ENCODE data around the gene CDC37L1. TPM values are rescaled to one million over a fixed set of nuclear protein-coding genes. Genes with fewer than 3 reads are reported as not detected.

Gene CDC37L1
- total and polyA plus RNA-seq, 12 donors, result 13.4 to 58.4 (median 36.6) TPM

GRCh38 chr9:4671737-4672136 lies 7.6 kb upstream of the CDC37L1 start:
- Histone ChIP-seq H3K27ac (no peak overlapping the region), H3K27me3 (no peaks in the 10 kb centered on the region), H3K4me1 (peaks cover 0 to 3% (median 0%) of the 10 kb centered on the region in 9 donors), H3K36me3 (no peaks in the 10 kb centered on the region), H3K9me3 (no peaks in the 10 kb centered on the region), H3K4me3 (no peak overlapping the region)
- 98 to 100% methylated on average over 1 of the region's 1 CpG for WGBS, 2 donors
- intact Hi-C loops (cut with DNase I), result no loop called here
- ATAC-seq (no peak), DNase-seq (no peak)
- TF ChIP-seq, protein P1, sequence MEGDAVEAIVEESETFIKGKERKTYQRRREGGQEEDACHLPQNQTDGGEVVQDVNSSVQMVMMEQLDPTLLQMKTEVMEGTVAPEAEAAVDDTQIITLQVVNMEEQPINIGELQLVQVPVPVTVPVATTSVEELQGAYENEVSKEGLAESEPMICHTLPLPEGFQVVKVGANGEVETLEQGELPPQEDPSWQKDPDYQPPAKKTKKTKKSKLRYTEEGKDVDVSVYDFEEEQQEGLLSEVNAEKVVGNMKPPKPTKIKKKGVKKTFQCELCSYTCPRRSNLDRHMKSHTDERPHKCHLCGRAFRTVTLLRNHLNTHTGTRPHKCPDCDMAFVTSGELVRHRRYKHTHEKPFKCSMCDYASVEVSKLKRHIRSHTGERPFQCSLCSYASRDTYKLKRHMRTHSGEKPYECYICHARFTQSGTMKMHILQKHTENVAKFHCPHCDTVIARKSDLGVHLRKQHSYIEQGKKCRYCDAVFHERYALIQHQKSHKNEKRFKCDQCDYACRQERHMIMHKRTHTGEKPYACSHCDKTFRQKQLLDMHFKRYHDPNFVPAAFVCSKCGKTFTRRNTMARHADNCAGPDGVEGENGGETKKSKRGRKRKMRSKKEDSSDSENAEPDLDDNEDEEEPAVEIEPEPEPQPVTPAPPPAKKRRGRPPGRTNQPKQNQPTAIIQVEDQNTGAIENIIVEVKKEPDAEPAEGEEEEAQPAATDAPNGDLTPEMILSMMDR (IDR thresholded peaks at IDR 0.05), result no peak

GRCh38 chr9:4674783-4675182 lies 4.6 kb upstream of the CDC37L1 start:
- Histone ChIP-seq H3K9me3 (no peaks in the 10 kb centered on the region), H3K4me1 (peaks cover 0 to 10% (median 4%) of the 10 kb centered on the region in 9 donors), H3K27me3 (no peaks in the 10 kb centered on the region), H3K4me3 (no peak overlapping the region), H3K36me3 (no peaks in the 10 kb centered on the region), H3K27ac (no peak overlapping the region)
- intact Hi-C loops (cut with DNase I), result loop anchor here in 4 of 10 donors (5.0 kb wide), 1 partner anchor 68 kb away; the partner anchor contains the start of gene AK3 (in 4 of the 4)
- ATAC-seq (no peak), DNase-seq (no peak)
- TF ChIP-seq, protein P1 (IDR thresholded peaks at IDR 0.05), result no peak

- no peaks in the 10 kb centered on the region for H3K27me3 ChIP-seq
- DNase-seq (no peak), ATAC-seq (no peak)
- H3K4me1 ChIP-seq, result peaks cover 0 to 26% (median 19%) of the 10 kb centered on the region in 9 donors
- WGBS, 2 donors, result 60 to 90% methylated on average over 3 of the region's 3 CpGs
- H3K4me3 ChIP-seq, result no peak overlapping the region
- intact Hi-C loops (cut with DNase I), result loop anchor here in 4 of 10 donors (5.0 kb wide), 1 partner anchor 65 kb away; the partner anchor contains the start of gene AK3 (in 4 of the 4)
- H3K27ac ChIP-seq, result no peak overlapping the region
- H3K36me3 ChIP-seq, result no peaks in the 10 kb centered on the region
- TF ChIP-seq, protein P1 (IDR thresholded peaks at IDR 0.05), result no peak
- no peaks in the 10 kb centered on the region for H3K9me3 ChIP-seq
These were observed 2.0 kb upstream of the CDC37L1 start for GRCh38 chr9:4677392-4677791.

DNA sequence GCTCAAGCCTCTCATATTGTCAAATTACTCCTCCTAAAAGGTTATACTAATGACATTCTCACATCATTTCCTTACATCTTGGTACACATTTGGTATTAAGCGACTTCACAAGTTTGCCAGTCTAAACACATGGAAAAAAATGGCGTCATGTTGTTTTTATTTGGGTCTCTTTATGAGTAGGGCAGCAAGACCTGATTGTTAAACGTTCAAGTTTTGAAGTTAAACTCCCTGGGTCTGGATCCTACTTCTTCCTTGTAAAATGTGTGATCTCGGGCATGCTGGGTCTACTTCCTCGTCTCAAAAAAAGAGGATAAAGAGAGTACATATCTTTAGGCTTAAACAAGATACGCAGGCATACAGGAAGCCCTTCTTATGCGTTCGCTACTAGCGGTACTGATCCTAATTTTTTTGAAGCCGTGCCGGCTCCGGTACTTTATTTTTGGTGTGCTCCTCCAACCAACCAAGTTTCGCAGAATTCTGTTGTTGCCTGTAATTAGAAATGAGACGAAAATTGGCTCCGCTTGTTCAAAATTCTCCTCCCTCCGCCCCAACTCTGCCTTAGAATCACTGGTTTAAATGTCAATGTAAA lies 596 bp upstream of the CDC37L1 start:
- peak in 7 of 8 donors; percentile 4 to 45 (median 17) for ATAC-seq
- peak overlapping the region; percentile 91 to 100 (median 96) for H3K27ac ChIP-seq
- H3K4me1 ChIP-seq, result peaks cover 0 to 33% (median 24%) of the 10 kb centered on the region in 9 donors
- peaks cover 0 to 4% (median 0%) of the 10 kb centered on the region in 9 donors for H3K36me3 ChIP-seq
- DNase-seq, result peak in 1 of 2 donors; percentile 16
- intact Hi-C loops (cut with DNase I), result loop anchor here in 5 of 10 donors (1.0 to 5.0 kb wide), 2 partner anchors 16 to 64 kb away; partner anchors contain the start of genes AK3 (in 4 of the 5) and PLPP6 (in 1 of the 5)
- H3K4me3 ChIP-seq, result peak overlapping the region; percentile 67 to 96 (median 78)
- TF ChIP-seq, protein P1 (IDR thresholded peaks at IDR 0.05), result no peak
- WGBS, 2 donors, result 0 to 2% methylated on average over 16 of the region's 16 CpGs
- H3K9me3 ChIP-seq, result no peaks in the 10 kb centered on the region
- no peaks in the 10 kb centered on the region for H3K27me3 ChIP-seq

Data from heart right ventricle (tissue), 16 donors.